ENCODE results near the gene XPO6.

GRCh38 chr16:28106467-28107215 lies 105.1 kb downstream of the XPO6 start:
- TF ChIP-seq CTCF (IDR thresholded peaks at IDR 0.05) (no peak), POLR2A (IDR thresholded peaks at IDR 0.05) (no peak)
